PC-3 (cell line): ENCODE results near the gene AGXT. TPM values are rescaled to one million over a fixed set of nuclear protein-coding genes. Genes with fewer than 3 reads are reported as not detected.

ENCODE experiments used
- ATAC-seq: fragments of 200-7000 bp; cut with Tn5 transposase; 2 replicates; pipeline ENCODE4 v1.9.1; 2020; ENCODE audit warnings: mild to moderate bottlenecking, moderate library complexity
- BruUV-seq: library from RNA; stranded (reverse); fragments of 400-500 nt; replicated peaks from 2 replicates; lab custom pipeline; 2021; lab: Mats Ljungman, UMichigan
- CTCF ChIA-PET: fragments of 300-600 bp; sonication (Branson Sonifier 250); formaldehyde crosslinking; loops from one replicate; lab custom pipeline; 2022; ENCODE audit warnings: antibody characterized with exemption; lab: Charles Lee
- POLR2A ChIA-PET: fragments of 300-600 bp; sonication (Branson Sonifier 250); formaldehyde crosslinking; loops from one replicate; lab custom pipeline; 2022; ENCODE audit warnings: antibody characterized with exemption; ENCODE audit not compliant: unreplicated experiment; lab: Charles Lee
- DNase-seq: peaks from one replicate; pipeline ENCODE4 v3.0.0-alpha.2; 2015
- H2AFZ ChIP-seq: fragments of 300-600 bp; sonication (generic); 2 replicates; pipeline ENCODE4 v1.6.0; 2016; ENCODE audit warnings: antibody characterized with exemption, low read length
- H3F3A ChIP-seq: fragments of 300-600 bp; sonication (generic); one replicate; pipeline ENCODE4 v1.6.0; 2017; ENCODE audit warnings: antibody characterized with exemption, low read length, control low read depth, mild to moderate bottlenecking; ENCODE audit not compliant: unreplicated experiment
- H3K27ac ChIP-seq: fragments of 300-600 bp; sonication (generic); 2 replicates; pipeline ENCODE4 v1.5.1; 2016; ENCODE audit warnings: mild to moderate bottlenecking, low read length
- H3K27me3 ChIP-seq: fragments of 300-600 bp; sonication (generic); 2 replicates; pipeline ENCODE4 v1.6.1; 2016; ENCODE audit warnings: low read length, mixed read lengths
- H3K36me3 ChIP-seq: fragments of 300-600 bp; sonication (generic); 2 replicates; pipeline ENCODE4 v1.6.1; 2016; ENCODE audit warnings: low read depth, mixed run types, low read length, mixed read lengths
- H3K4me1 ChIP-seq: fragments of 300-600 bp; sonication (generic); 2 replicates; pipeline ENCODE4 v1.5.1; 2016; ENCODE audit warnings: low read length; ENCODE audit not compliant: insufficient read depth
- H3K4me2 ChIP-seq: fragments of 300-600 bp; sonication (generic); 2 replicates; pipeline ENCODE4 v1.6.0; 2016; ENCODE audit warnings: low read length
- H3K4me3 ChIP-seq: fragments of 300-600 bp; sonication (generic); 2 replicates; pipeline ENCODE4 v1.5.1; 2016; ENCODE audit warnings: mild to moderate bottlenecking, low read length, mixed read lengths
- H3K79me2 ChIP-seq: fragments of 300-600 bp; sonication (generic); 2 replicates; pipeline ENCODE4 v1.6.1; 2017; ENCODE audit warnings: low read length, mixed read lengths
- H3K9ac ChIP-seq: fragments of 300-600 bp; sonication (generic); 2 replicates; pipeline ENCODE4 v1.6.0; 2016; ENCODE audit warnings: mild to moderate bottlenecking, low read length
- H3K9me2 ChIP-seq: fragments of 300-600 bp; sonication (generic); replicated peaks from 2 replicates; pipeline ENCODE4 v1.6.1; 2016; ENCODE audit warnings: mixed run types, low read length, mixed read lengths
- H3K9me3 ChIP-seq: fragments of 300-600 bp; sonication (generic); 2 replicates; pipeline ENCODE4 v1.6.1; 2016; ENCODE audit warnings: low read length, mixed read lengths
- H4K20me1 ChIP-seq: fragments of 300-600 bp; sonication (generic); 2 replicates; pipeline ENCODE4 v1.6.1; 2016; ENCODE audit warnings: low read length, mixed read lengths
- CTCF ChIP-seq: fragments of 300-600 bp; sonication (generic); conservative IDR thresholded peaks from 2 replicates; pipeline ENCODE4 v1.5.1; 2017; ENCODE audit warnings: antibody characterized with exemption, low read depth, mild to moderate bottlenecking, low read length
- EZH2 ChIP-seq: fragments of 300-600 bp; sonication (generic); IDR thresholded peaks from one replicate; pipeline ENCODE4 v1.6.1; 2017; ENCODE audit warnings: antibody characterized with exemption, mild to moderate bottlenecking, low read length; ENCODE audit not compliant: unreplicated experiment
- EZH2phosphoT487 ChIP-seq: fragments of 300-600 bp; sonication (generic); IDR thresholded peaks from 2 replicates; pipeline ENCODE4 v1.6.1; 2018; ENCODE audit warnings: mild to moderate bottlenecking, antibody characterized with exemption, low read length, borderline replicate concordance
- intact Hi-C: fragments of 100-400 bp; cut with micrococcal nuclease; formaldehyde crosslinking; loops from 2 replicates; pipeline ENCODE4 v1.9.0; 2023
- total RNA-seq: library from RNA; depleted of rRNA; stranded (reverse); fragments of >200 nt; gene quantifications from 2 replicates; pipeline ENCODE4 v1.2.3, GENCODE V29; 2014

The AGXT gene
- total RNA-seq, 1 experiment from 2014 or later, result not detected

DNA sequence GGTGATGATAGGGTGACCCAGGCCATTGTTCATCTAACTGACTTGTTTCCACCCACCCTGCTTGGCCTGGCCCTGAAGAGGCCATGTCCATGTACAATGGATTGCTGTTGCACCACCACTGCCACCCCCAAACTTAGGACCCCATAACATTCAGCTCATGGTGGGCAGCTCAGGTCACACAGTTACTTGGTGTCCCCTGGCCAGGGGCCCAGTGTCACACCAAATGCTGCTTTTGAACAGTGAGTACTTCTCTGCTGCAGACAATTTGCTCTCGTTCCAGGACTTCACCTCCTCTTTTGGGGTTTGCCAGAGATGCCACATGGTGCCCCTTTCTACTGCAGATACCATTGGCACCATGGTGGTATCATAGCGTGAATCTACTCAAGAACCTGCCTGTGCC is 15.6 kb downstream of the AGXT start:
- ChIA-PET POLR2A (no interaction called here), CTCF (no interaction called here)
- H3K27ac ChIP-seq, result no peak overlapping the region
- no peaks in the 10 kb centered on the region for H3K36me3 ChIP-seq
- H3K9me3 ChIP-seq, result peaks cover 3% of the 10 kb centered on the region; the same call in 1 of the 2 replicates
- intact Hi-C loops, result no loop called here
- H3K27me3 ChIP-seq, result peaks cover 15% of the 10 kb centered on the region; the same call in 1 of the 2 replicates
- no peak for TF ChIP-seq EZH2phosphoT487
- no peak for TF ChIP-seq CTCF
- TF ChIP-seq EZH2, result no peak
- H3F3A ChIP-seq, result no peaks in the 10 kb centered on the region
- no peak for DNase-seq
- no TSS peak for BruUV-seq
- no peak overlapping the region for H3K4me3 ChIP-seq
- ATAC-seq, result no peak
- H3K9me2 ChIP-seq, result no peaks in the 10 kb centered on the region
- H3K4me2 ChIP-seq, result no peak overlapping the region
- H2AFZ ChIP-seq, result no peak overlapping the region
- H3K4me1 ChIP-seq, result no peaks in the 10 kb centered on the region
- H3K79me2 ChIP-seq, result no peaks in the 10 kb centered on the region
- H4K20me1 ChIP-seq, result no peaks in the 10 kb centered on the region
- H3K9ac ChIP-seq, result no peak overlapping the region

GRCh38 chr2:240884745-240885144 is 16.1 kb downstream of the AGXT start:
- intact Hi-C loops, result no loop called here
- TF ChIP-seq EZH2phosphoT487 (no peak), EZH2 (no peak), CTCF (no peak)
- no TSS peak for BruUV-seq
- Histone ChIP-seq H4K20me1 (no peaks in the 10 kb centered on the region), H3K9me2 (no peaks in the 10 kb centered on the region), H3K4me2 (no peak overlapping the region), H3F3A (no peaks in the 10 kb centered on the region), H3K36me3 (no peaks in the 10 kb centered on the region), H3K9me3 (peaks cover 3% of the 10 kb centered on the region; the same call in 1 of the 2 replicates), H3K27ac (no peak overlapping the region), H3K79me2 (no peaks in the 10 kb centered on the region), H3K4me3 (no peak overlapping the region), H2AFZ (no peak overlapping the region), H3K27me3 (peaks cover 15% of the 10 kb centered on the region; the same call in 1 of the 2 replicates), H3K4me1 (no peaks in the 10 kb centered on the region), H3K9ac (no peak overlapping the region)
- POLR2A ChIA-PET, result no interaction called here
- DNase-seq, result no peak
- ATAC-seq, result no peak
- CTCF ChIA-PET, result no interaction called here

- H3K4me3 ChIP-seq, result no peak overlapping the region
- no peaks in the 10 kb centered on the region for H4K20me1 ChIP-seq
- H3F3A ChIP-seq, result no peaks in the 10 kb centered on the region
- POLR2A ChIA-PET, result no interaction called here
- no peak overlapping the region for H3K9ac ChIP-seq
- TF ChIP-seq EZH2phosphoT487, result no peak
- TF ChIP-seq EZH2, result no peak
- no peak for TF ChIP-seq CTCF
- ATAC-seq, result no peak
- H3K27me3 ChIP-seq, result peaks cover 15% of the 10 kb centered on the region; the same call in 1 of the 2 replicates
- H2AFZ ChIP-seq, result no peak overlapping the region
- no peaks in the 10 kb centered on the region for H3K9me2 ChIP-seq
- no peak overlapping the region for H3K4me2 ChIP-seq
- intact Hi-C loops, result no loop called here
- no TSS peak for BruUV-seq
- no peaks in the 10 kb centered on the region for H3K79me2 ChIP-seq
- no peaks in the 10 kb centered on the region for H3K4me1 ChIP-seq
- DNase-seq, result no peak
- H3K9me3 ChIP-seq, result peaks cover 3% of the 10 kb centered on the region; the same call in 1 of the 2 replicates
- no peak overlapping the region for H3K27ac ChIP-seq
- CTCF ChIA-PET, result no interaction called here
- no peaks in the 10 kb centered on the region for H3K36me3 ChIP-seq
Measured at GRCh38 chr2:240885566-240885965, 16.9 kb downstream of the AGXT start.
